GM12892 (cell line): ENCODE data around the gene MCCD1.
"Not testable (repeated sequence)": the region's sequence is repeated elsewhere in the genome, so short reads cannot be mapped to it uniquely, and the experiment has no call there.

Source experiments
- DNase-seq: peaks from one replicate; pipeline ENCODE4 v3.0.0; 2011; ENCODE audit not compliant: insufficient read length
- FAIRE-seq: peaks from 2 replicates; lab custom pipeline; 2011; peaks lifted over from hg19 to GRCh38; lab: Jason Lieb, UNC
- POLR2A ChIP-seq: IDR thresholded peaks from 2 replicates; pipeline ENCODE4 v1.6.1; 2011; ENCODE audit warnings: low read depth, low read length, control low read depth
- POLR2AphosphoS5 ChIP-seq: IDR thresholded peaks from 2 replicates; pipeline ENCODE4 v1.6.1; 2011; ENCODE audit warnings: low read depth, low read length, control low read depth
- TAF1 ChIP-seq: IDR thresholded peaks from 2 replicates; pipeline ENCODE4 v1.6.1; 2011; ENCODE audit warnings: low read depth, mild to moderate bottlenecking, control low read depth, low read length, borderline replicate concordance

Gene MCCD1

GRCh38 chr6:31547727-31548543 lies 19.2 kb downstream of the MCCD1 start:
- no peak for DNase-seq
- no peak for FAIRE-seq
- 0 out of 2 replicates have a peak, but pooled peaks have one; percentile 3 for TF ChIP-seq POLR2AphosphoS5
- TF ChIP-seq POLR2A: no peak

GRCh38 chr6:31548544-31548873 lies 19.7 kb downstream of the MCCD1 start:
- TF ChIP-seq POLR2AphosphoS5 (no peak), POLR2A (no peak), TAF1 (no peak)
- DNase-seq (no peak), FAIRE-seq (no peak)

- DNase-seq: not testable (repeated sequence)
- peak; percentile 62 for FAIRE-seq
These were observed 22.6 kb downstream of the MCCD1 start for GRCh38 chr6:31551371-31551770.

- TF ChIP-seq POLR2A (no peak), POLR2AphosphoS5 (no peak), TAF1 (no peak)
- FAIRE-seq (peak; percentile 69), DNase-seq (no peak)
These were observed 27.5 kb downstream of the MCCD1 start for GRCh38 chr6:31556307-31556706.

- FAIRE-seq: peak; percentile 9
- no peak for DNase-seq
- TF ChIP-seq POLR2AphosphoS5 (no peak), TAF1 (no peak), POLR2A (no peak)
These were observed 28.9 kb downstream of the MCCD1 start for GRCh38 chr6:31557443-31558317.

- FAIRE-seq: no peak
- no peak; the same call in 1 of the 2 replicates for TF ChIP-seq POLR2A
- no peak for TF ChIP-seq TAF1
- TF ChIP-seq POLR2AphosphoS5: no peak
These were observed 29.5 kb downstream of the MCCD1 start for GRCh38 chr6:31558318-31558625.

GRCh38 chr6:31558631-31559500 lies 30.1 kb downstream of the MCCD1 start:
- DNase-seq (peak; percentile 66), FAIRE-seq (peak; percentile 94)
- TF ChIP-seq TAF1 (peak; percentile 45), POLR2AphosphoS5 (peak; percentile 91), POLR2A (peak; percentile 80)

More at GRCh38 chr6:31558318-31558625, 29.5 kb downstream of the MCCD1 start:
- DNase-seq: no peak

GRCh38 chr6:31559606-31559957 lies 30.8 kb downstream of the MCCD1 start:
- no peak for FAIRE-seq
- DNase-seq: no peak
- TF ChIP-seq POLR2AphosphoS5 (no peak), POLR2A (peak; percentile 34; the same call in 1 of the 2 replicates), TAF1 (no peak)

- FAIRE-seq (peak; percentile 93), DNase-seq (peak; percentile 59)
- no peak for TF ChIP-seq TAF1
- TF ChIP-seq POLR2AphosphoS5: peak; percentile 34
- no peak for TF ChIP-seq POLR2A
These were observed 31.4 kb downstream of the MCCD1 start for GRCh38 chr6:31559958-31560696.

GRCh38 chr6:31560697-31561058 lies 31.9 kb downstream of the MCCD1 start:
- FAIRE-seq (peak; percentile 9), DNase-seq (no peak)
- no peak for TF ChIP-seq TAF1
- TF ChIP-seq POLR2AphosphoS5: no peak
- no peak for TF ChIP-seq POLR2A
